Right renal cortex interstitium (tissue), 3 donors: ENCODE results near the gene TMEM9B. TPM values are rescaled to one million over a fixed set of nuclear protein-coding genes. Genes with fewer than 3 reads are reported as not detected.

Source experiments
- polyA plus RNA-seq, 3 donors: library from polyadenylated mRNA; unstranded; fragments of 120-200 nt; gene quantifications; one replicate each; pipeline ENCODE4 v1.2.1, GENCODE V29; 2013; ENCODE audit not compliant: insufficient read length in 3 of 3

The TMEM9B gene
- polyA plus RNA-seq, 3 donors = 66.2 to 71.3 (median 68.8) TPM

Other genes with a start within 250 kb of the TMEM9B start
- gene AKIP1, start 53.3 kb downstream of the TMEM9B start, polyA plus RNA-seq = 10 to 100 TPM; 16.0 to 17.1 (median 16.8) TPM
- gene C11orf16, start 31.5 kb downstream of the TMEM9B start, polyA plus RNA-seq = under 1 TPM; 0.38 to 0.90 (median 0.53) TPM
- gene ASCL3, start 21.4 kb downstream of the TMEM9B start, polyA plus RNA-seq = not detected
- 1 to 10 TPM in 1 of 3 donors, under 1 TPM in 2; 0.89 to 1.3 (median 0.96) TPM for gene NRIP3, start 39.6 kb upstream of the TMEM9B start, polyA plus RNA-seq
- 1 to 10 TPM; 5.0 to 6.1 (median 5.2) TPM for gene SCUBE2, start 127.2 kb upstream of the TMEM9B start, polyA plus RNA-seq